Activated CD4-positive, alpha-beta T cell treated with anti-CD3 and anti-CD28 coated beads, Interleukin-2, amount 50 U/mL, for 48 hours (primary cell): Measurements from ENCODE around the gene RAP1A.

Source experiments
- DNase-seq, 2 experiments: peaks; one replicate each; pipeline ENCODE4 v3.0.0-alpha.2; 2020

The RAP1A gene

DNA sequence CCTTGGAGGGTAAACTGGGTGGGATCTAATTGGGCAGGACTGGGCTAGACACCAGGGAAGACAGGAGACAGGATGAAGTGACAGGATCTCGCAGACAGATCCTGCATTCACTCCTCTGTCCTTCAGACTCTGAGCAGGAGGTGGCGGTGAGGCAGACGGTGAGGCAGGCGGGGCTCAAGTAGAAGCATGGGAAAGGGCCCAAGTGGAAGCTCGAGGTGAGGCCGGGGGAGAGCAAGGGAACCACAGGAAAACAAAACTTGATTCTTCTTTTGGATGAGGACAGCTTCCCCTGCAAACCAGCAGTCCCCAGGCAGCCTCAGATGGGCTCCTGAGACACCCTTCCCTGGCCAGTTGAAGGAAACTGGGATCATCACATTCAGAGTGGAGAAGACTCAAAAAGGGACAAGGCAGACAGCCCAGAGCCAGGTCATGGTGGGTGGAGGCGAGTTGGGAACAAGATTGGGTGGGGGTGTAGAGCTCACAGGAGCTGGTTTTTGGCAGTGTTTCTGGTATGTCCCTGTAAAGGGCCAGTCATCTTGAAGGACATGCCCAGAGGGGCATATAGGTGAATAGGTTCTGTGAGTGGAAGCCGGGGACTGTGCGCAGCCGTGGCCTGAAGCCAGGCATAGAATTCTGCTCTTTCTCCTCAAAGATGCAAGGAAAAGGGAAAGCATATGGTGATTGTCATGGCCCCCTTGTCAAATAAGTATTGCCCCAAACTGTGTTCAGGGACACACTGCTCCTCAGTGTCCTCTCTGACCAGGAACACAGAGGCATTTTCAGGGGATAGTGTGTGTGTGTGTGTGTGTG lies 101.6 kb downstream of the RAP1A start:
- no peak for DNase-seq

DNA sequence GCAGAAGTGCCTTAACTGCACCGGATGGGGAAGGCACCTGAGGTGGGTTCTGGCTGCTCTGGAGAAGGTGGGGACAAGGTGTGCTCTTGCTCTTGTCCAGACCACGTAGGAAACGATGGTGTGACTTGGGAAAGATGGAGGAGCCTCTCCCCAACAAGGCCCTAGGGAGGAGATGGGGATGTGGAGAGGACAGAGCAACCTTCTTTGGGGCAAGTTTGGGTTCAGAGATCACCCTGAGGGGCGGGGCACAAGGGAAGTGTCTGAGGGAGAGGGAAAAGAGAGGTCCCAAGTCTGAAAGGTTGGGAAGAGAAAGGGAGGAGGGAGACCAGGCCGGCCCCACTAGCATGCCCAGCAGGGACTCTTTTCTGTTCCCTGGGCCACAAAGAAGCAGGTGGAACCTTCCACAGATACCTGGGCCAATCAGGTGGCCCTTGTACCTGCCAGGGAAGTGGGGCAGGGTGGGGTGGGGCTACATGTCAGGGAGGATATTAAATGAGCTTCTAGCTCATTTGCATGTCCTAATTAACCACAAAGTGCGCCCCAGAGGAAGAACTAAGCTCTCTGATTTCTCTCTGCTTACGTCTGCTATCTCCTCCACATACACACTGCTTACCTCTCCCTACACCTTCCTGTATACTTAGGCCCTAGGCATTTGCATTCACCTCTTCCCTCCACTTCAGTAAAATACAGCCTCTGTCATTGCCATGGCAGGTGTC lies 103.7 kb downstream of the RAP1A start:
- DNase-seq = peak in 1 of 2 experiments; percentile 1

- no peak for DNase-seq
These were observed 104.3 kb downstream of the RAP1A start for GRCh38 chr1:111723871-111724270.

DNA sequence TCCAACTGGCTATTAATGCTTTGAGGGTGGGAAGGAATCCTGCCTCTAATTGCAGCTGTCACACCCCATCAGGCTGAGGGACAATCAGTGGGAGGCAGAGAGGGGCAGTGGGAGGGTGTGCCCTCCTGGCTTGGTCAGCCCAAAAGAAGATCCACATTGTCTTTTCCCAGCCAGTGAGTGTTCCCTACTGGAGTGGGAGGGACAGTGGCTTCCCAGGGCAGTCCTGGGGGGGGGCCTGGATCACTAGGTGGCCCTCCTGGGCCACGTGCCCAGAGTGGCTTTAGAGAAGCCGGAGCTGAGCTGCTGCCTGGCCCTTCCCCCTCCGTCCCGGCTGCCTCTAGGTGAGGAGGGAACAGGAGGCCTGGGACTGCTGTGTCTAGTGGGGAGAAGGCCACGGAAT lies 105.6 kb downstream of the RAP1A start:
- DNase-seq = peak in 1 of 2 experiments; percentile 1

- peak in 1 of 2 experiments; percentile 0 for DNase-seq
These were observed 107.5 kb downstream of the RAP1A start for GRCh38 chr1:111727056-111727455.

DNA sequence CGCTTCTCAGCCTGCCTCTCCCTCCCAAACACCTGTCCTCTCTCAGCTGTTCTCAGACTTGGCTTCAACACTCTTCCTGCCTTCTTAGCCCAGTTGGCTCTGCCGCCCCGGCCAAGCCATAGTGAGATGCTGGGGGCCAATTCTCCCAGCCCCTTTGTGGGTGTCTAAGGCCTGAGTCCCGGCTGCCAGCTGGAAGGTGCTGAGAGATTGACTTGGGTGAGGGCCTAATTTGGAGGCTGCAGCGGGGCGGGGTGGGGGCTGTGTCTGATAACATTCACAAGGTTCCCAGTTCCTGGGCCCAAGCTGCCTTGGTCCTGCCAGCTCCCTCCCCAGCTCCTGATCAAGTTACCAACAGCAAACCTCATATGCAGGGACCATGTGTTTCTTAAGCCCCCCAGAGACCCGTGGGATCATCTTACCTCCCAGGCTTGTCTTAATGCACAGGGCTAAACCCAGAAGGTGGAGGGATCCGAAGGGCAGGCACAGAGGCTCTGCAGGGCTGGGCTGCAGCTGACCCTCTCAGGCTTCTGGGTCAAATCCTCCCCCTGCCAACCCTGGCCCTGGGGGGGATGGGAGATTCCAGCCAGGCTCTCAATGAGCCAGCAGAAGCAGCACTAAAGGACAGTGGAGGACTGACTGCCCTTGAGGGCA lies 109.8 kb downstream of the RAP1A start:
- peak in 1 of 2 experiments; percentile 1 for DNase-seq

GRCh38 chr1:111729946-111730681 lies 110.5 kb downstream of the RAP1A start:
- no peak for DNase-seq

GRCh38 chr1:111730706-111731105 lies 111.1 kb downstream of the RAP1A start:
- no peak for DNase-seq

- no peak for DNase-seq
These were observed 112.4 kb downstream of the RAP1A start for GRCh38 chr1:111731956-111732355.

- DNase-seq = no peak
These were observed 113.1 kb downstream of the RAP1A start for GRCh38 chr1:111732718-111733117.

- no peak for DNase-seq
These were observed 113.8 kb downstream of the RAP1A start for GRCh38 chr1:111733183-111733991.

- no peak for DNase-seq
These were observed 114.4 kb downstream of the RAP1A start for GRCh38 chr1:111733992-111734341.

DNA sequence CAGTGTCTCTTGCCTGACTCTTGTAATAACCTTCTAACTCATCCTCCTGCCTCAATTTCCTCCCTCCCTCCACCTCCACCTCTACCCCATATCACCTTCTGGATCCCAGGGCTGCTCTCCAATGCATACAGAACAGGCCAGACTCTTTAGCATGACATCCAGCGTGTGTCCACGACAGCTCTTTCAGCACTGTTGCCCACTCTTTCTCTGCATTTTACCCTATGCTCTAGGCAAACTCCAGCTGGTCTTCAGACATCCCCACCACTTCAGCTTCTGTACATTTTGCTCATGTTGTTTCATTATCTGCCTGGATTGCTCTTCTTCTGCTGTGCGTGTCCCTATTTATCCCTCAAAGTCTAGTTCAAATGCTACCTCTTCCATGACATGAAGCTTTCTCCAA lies 114.8 kb downstream of the RAP1A start:
- no peak for DNase-seq

- no peak for DNase-seq
These were observed 115.3 kb downstream of the RAP1A start for GRCh38 chr1:111734856-111735255.

GRCh38 chr1:111735321-111735720 lies 115.7 kb downstream of the RAP1A start:
- no peak for DNase-seq

DNA sequence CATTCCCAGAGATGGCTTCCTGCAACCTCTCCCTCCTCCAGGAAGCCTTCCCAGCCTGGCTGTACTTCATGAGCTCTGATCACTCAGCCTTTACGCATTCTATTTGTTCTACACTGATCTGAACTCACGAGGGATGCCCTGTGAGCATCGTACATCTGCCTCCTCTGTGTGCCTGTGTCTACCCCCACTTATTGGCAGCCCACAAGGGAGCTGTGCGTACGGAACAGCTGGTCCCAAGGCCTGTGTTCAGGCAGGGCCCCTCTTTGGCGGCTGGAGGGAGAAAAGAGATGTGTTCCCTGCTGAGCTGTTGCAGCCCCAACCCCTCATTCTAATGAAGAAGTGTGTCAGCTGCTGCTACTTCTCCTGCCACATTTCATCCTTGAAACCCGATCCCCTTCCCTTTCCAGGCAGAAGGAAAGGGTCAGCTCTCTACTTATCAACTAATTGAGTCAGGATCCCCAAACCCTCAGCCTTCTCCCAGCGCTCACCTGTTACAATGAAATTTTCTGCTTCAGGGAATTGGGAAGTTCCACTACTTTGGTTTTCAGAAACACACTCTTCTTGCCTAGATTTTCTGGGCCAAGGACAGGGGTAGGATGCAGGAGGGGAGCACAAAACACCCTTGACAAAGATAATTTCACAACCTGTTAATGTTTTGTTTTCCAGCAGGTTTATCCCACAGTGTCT lies 116.4 kb downstream of the RAP1A start:
- DNase-seq = no peak

- DNase-seq = no peak
These were observed 117.1 kb downstream of the RAP1A start for GRCh38 chr1:111736548-111737215.

- no peak for DNase-seq
These were observed 117.9 kb downstream of the RAP1A start for GRCh38 chr1:111737216-111738132.

GRCh38 chr1:111738133-111738435 lies 118.5 kb downstream of the RAP1A start:
- DNase-seq = no peak
